HG03432 (cell line): ENCODE results near the gene CTIF.
A peak's percentile ranks its signal among the peaks of the same experiment; 100 is the strongest.
"Not testable (repeated sequence)": the region's sequence is repeated elsewhere in the genome, so short reads cannot be mapped to it uniquely, and the experiment has no call there.

Experiments used
- ATAC-seq: cut with Tn5 transposase; IDR thresholded peaks from one replicate; pipeline ENCODE4 v1.9.1; 2021; ENCODE audit warnings: mild to moderate bottlenecking, moderate library complexity; ENCODE audit not compliant: unreplicated experiment

Gene CTIF

DNA sequence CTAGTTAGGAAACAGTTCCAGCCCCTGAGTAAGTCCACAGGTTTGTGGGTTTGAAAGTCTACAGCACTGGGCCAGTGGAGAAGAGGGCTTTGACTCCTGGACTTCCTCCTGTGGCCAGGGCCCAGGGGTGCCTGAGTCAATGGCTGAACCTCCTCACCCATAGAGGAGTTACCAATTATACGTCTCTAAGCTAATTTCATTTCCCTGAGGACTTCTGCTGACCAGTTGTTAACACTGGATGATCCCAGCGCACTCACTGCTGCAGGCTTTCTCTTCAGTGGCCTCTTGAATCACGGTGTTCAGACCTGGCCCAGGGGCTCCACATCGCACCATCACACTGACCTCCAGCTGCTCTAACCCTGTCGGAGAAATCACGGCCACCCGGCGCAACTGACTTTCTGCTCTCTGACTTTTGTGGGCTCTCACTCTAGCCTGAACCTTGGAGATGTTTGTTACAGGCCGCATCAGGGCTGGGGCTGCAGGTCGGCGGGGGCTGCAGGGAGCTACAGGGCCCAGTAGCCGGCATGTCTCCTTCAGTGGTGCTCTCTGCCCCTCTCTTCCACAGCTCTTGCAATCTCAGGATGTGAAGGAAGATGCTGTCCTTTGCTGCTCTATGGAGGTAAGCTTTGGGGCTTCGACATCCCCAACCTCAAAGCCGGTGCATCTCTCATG is 318.3 kb downstream of the CTIF start:
- no peak for ATAC-seq

DNA sequence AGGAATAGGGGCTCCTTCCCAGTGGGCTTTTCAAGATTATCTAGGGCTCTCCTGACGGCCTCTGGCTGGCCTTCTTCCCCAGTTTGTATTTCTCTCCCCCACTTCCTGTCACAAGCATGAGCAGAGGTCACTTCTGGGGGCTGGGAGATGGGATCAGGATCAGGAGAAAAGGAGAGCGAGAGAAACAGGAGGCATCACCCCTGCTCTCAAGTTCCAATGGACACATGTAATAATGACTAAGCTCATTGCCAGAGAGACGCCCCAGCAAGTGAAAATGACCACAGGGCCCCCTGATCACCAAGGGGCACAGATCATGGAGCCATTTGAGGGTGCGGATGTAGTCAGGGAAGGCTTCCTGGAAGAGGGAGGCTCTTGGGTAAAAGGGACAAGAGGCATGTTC is 319.8 kb downstream of the CTIF start:
- ATAC-seq: no peak

GRCh38 chr18:48859311-48860268 is 320.8 kb downstream of the CTIF start:
- no peak for ATAC-seq

- ATAC-seq: no peak
Observed at GRCh38 chr18:48860269-48861180, 321.7 kb downstream of the CTIF start.

- ATAC-seq: no peak
Observed at GRCh38 chr18:48861181-48861708, 322.4 kb downstream of the CTIF start.

GRCh38 chr18:48862132-48862531 is 323.3 kb downstream of the CTIF start:
- ATAC-seq: no peak

DNA sequence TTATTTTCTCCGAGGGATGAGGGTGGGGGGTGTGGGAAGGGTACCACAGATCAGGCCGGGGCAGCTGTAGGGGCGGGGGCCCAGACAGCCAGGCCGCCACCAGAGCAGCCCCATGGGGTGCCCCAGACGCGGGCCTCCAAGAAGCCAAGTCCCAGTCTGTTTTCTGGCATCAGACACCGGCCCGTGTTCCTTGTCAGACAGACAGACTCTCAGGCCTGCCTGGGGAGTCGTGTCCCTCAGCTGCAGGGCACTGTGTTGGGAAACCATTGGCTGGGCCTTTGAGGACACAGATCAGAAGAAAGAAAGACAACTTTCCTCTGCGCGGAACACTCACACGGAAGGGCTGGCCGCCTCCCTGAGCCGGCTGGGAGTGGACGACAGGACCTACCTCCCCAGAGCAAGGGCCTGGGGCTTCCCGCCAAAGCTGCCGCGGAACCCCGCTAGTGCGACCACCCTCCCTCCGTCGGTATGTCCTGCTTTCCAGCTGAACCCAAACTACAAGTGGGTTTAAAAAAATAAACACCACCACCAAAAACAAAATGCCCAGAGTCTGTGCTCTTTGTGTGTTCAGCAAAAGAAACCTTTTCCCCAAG is 323.9 kb downstream of the CTIF start:
- no peak for ATAC-seq

DNA sequence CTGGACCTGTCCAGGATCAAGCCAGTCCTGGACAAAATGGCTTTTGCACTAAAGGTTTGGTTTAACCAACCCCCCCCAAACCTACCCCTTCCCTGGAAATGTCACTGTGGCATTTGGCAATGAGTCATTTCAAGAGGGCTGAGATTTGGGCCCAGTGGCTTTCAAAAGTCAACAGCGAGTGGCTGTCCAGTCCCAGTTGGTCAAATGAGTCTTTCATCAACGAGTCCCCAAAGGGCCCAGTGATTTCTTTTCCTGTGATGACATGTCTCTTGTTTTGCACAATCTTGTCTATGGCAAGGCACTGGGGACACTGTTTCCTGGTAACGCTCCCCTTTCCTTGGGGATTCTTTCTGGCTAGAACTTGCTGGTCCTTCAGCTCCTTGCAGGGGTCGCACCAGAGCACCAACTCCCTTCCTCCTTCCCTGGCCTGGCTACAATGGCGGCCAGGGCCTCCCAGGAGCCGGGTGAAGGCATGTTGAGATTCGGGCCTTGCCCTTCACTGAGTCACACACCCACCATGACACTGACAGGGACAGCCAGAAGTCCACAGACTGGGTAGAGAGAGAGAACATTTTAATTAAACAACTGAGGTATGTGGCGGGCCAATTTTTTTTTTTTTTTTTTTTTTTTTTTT is 324.7 kb downstream of the CTIF start:
- ATAC-seq: no peak

DNA sequence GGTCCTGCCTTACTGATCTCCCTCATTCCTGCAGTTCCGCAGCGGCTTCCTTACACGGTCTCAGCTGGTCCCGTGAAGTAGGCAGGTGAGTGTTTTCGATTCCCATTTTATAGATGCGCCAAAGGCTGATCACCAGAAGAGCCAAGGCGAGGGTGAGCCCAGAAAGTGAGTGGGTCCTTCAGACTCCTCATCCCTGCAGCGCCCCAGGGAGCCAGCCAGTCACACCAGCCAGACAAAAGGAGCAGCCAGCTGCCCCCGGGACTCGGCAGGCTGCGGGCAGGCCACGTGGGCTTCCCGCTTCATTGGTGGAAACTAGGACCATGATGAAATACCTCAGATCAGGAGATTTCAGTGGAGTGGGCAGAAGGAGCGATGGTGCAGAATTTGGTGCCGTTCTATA is 326.0 kb downstream of the CTIF start:
- no peak for ATAC-seq

DNA sequence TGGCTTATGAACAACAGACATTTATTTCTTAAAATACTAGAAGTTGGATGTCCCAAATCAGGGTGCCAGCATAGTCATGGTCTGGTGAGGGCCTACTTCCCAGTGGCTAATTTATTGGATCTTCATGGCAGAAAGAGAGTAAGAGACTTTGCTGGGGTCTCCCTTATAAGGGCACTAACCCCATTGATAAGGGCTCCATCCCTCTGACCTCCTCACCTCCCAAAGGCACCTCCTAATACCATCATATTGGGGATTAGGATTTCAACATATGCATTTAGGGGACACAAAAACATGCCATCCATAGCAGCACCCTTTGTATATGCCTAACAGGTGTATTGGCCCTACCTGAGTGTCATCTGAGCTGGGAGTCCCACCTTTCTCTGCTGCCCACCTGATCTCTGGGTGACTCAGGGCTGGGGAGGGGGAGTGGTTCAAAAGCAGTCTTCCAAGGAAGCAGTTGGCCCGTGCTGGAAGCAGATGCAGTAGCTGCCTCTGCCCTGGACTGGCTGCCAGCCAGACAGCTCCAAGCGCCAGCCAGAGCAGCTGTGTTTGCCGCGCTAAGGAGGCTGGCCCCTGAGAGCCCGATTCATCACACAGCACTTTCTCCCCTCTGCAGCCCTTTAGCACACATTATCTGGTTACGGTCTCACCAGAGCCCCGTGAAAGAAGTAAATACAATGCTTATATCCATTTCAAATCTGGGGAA is 327.4 kb downstream of the CTIF start:
- ATAC-seq: no peak

GRCh38 chr18:48866856-48867255 is 328.0 kb downstream of the CTIF start:
- no peak for ATAC-seq

DNA sequence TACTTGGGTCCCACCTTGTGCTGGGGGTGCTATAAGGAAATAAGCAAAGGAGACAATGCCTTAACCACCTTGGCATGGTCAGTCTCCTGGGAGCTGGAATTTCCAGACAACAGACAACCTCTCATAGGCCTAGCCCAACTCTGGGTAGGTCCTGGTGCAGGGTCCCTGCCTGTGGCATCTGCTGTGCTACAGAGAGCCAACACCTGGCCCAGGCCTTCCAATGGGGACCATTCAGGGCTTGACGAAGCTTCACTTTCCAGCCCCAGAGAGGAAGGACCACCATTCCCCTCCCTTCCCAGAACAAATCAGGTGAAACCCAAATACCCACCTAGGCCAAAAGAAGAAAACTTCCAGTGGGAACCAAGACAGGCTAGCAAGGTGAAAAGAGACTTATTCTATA is 329.1 kb downstream of the CTIF start:
- no peak for ATAC-seq

GRCh38 chr18:48868468-48869466 is 329.9 kb downstream of the CTIF start:
- peak; percentile 86 for ATAC-seq

DNA sequence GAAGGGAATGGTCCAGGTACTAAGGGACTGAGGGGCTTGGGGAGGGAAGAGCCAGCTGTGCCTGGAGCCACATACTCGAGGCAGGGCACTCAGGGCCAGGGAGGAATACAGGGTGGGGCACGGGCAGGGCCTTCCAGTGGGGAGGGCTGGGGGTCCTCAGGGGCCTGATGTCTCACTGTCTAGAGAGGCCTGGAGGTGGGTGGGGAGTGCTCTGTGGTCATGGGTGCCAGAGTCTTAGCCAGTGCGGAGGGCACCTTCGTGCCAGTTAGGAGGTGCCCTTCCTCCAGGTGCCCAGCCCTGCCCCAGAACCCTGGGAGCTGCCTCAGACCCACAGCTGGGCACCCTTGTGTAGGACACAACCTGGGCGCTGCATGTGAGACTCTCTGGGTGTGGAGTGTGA is 330.8 kb downstream of the CTIF start:
- no peak for ATAC-seq

DNA sequence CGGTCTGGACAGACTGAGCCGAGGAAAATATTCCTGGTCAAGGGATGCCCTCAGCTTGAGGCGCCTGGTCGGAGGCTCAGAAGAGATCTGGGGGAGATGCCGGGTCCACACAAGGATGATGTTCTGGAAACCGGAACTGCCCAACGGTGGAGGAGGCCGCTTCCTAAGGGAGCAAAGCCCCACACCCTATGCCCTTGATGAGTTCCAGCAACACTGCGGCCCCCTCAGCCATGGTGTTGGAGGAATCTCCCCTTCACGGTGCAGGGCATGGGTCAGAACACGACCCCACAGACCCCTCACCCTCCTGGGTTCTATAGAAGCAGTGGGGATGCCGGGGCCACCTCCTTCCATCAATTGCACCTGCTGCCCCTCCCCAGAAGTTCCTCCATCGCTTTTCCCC is 332.1 kb downstream of the CTIF start:
- ATAC-seq: not testable (repeated sequence)

GRCh38 chr18:48871391-48872166 is 332.7 kb downstream of the CTIF start:
- no peak for ATAC-seq
